Measurements from ENCODE around the gene ZNF480.
"Not testable (repeated sequence)": the region's sequence is repeated elsewhere in the genome, so short reads cannot be mapped to it uniquely, and the experiment has no call there.

The ZNF480 gene

GRCh38 chr19:52296773-52297600 is at the start of gene ZNF480:
Gene ZNF480 (plus strand): TSS chr19:52297169. CDS start chr19:52300413, 3,244 bp downstream.
- DNase-seq (ENCODE audit: low read depth), result peak; percentile 52

- peak; percentile 28 for DNase-seq (ENCODE audit: low read depth)
Measured at GRCh38 chr19:52248241-52248640, 48.7 kb upstream of the ZNF480 start.

- no peak for DNase-seq (ENCODE audit: low read depth)
Measured at GRCh38 chr19:52258426-52258825, 38.5 kb upstream of the ZNF480 start.

GRCh38 chr19:52265556-52265955 is 31.4 kb upstream of the ZNF480 start:
- DNase-seq (ENCODE audit: low read depth), result not testable (repeated sequence)

GRCh38 chr19:52269338-52270261 is 27.4 kb upstream of the ZNF480 start, which contains the start of gene ZNF766:
Gene ZNF766 (plus strand): TSS chr19:52269587. CDS start chr19:52269614, 27 bp downstream.
- DNase-seq (ENCODE audit: low read depth), result peak; percentile 85

- DNase-seq (ENCODE audit: low read depth), result peak; percentile 0
Measured at GRCh38 chr19:52270266-52270885, 26.6 kb upstream of the ZNF480 start.

GRCh38 chr19:52273301-52273700 is 23.7 kb upstream of the ZNF480 start:
- DNase-seq (ENCODE audit: low read depth), result no peak

- DNase-seq (ENCODE audit: low read depth), result no peak
Measured at GRCh38 chr19:52274191-52274590, 22.8 kb upstream of the ZNF480 start.

- DNase-seq (ENCODE audit: low read depth), result no peak
Measured at GRCh38 chr19:52275988-52276387, 21.0 kb upstream of the ZNF480 start.

GRCh38 chr19:52277471-52277870 is 19.5 kb upstream of the ZNF480 start:
- DNase-seq (ENCODE audit: low read depth), result no peak

- no peak for DNase-seq (ENCODE audit: low read depth)
Measured at GRCh38 chr19:52286256-52286655, 10.7 kb upstream of the ZNF480 start.

- no peak for DNase-seq (ENCODE audit: low read depth)
Measured at GRCh38 chr19:52291781-52292180, 5.2 kb upstream of the ZNF480 start.

- DNase-seq (ENCODE audit: low read depth), result not testable (repeated sequence)
Measured at GRCh38 chr19:52292946-52293345, 4.0 kb upstream of the ZNF480 start.

GRCh38 chr19:52296400-52296772 is 583 bp upstream of the ZNF480 start:
- no peak for DNase-seq (ENCODE audit: low read depth)

GRCh38 chr19:52297601-52298364 is 814 bp downstream of the ZNF480 start:
- no peak for DNase-seq (ENCODE audit: low read depth)

GRCh38 chr19:52307275-52307674 is 10.3 kb downstream of the ZNF480 start:
- DNase-seq (ENCODE audit: low read depth), result no peak

GRCh38 chr19:52322429-52322828 is 25.5 kb downstream of the ZNF480 start:
- no peak for DNase-seq (ENCODE audit: low read depth)

GRCh38 chr19:52331757-52332156 is 34.8 kb downstream of the ZNF480 start:
- DNase-seq (ENCODE audit: low read depth), result no peak

- DNase-seq (ENCODE audit: low read depth), result no peak
Measured at GRCh38 chr19:52335768-52336116, 38.8 kb downstream of the ZNF480 start.

- peak; percentile 47 for DNase-seq (ENCODE audit: low read depth)
Measured at GRCh38 chr19:52336117-52336790, 39.3 kb downstream of the ZNF480 start, which contains the start of gene ZNF610. Gene ZNF610 (plus strand): TSS chr19:52336243. CDS start chr19:52349173, 12,930 bp downstream.

Measured in GM04504 (cell line).